COR-L47 (cell line): ENCODE measurements around the gene OR5A2.
"Not testable (repeated sequence)": the region's sequence is repeated elsewhere in the genome, so short reads cannot be mapped to it uniquely, and the experiment has no call there.

Experiments
- DNase-seq: peaks from one replicate; lab custom pipeline; 2025; lab: John Stamatoyannopoulos, UW

OR5A2 gene

DNA sequence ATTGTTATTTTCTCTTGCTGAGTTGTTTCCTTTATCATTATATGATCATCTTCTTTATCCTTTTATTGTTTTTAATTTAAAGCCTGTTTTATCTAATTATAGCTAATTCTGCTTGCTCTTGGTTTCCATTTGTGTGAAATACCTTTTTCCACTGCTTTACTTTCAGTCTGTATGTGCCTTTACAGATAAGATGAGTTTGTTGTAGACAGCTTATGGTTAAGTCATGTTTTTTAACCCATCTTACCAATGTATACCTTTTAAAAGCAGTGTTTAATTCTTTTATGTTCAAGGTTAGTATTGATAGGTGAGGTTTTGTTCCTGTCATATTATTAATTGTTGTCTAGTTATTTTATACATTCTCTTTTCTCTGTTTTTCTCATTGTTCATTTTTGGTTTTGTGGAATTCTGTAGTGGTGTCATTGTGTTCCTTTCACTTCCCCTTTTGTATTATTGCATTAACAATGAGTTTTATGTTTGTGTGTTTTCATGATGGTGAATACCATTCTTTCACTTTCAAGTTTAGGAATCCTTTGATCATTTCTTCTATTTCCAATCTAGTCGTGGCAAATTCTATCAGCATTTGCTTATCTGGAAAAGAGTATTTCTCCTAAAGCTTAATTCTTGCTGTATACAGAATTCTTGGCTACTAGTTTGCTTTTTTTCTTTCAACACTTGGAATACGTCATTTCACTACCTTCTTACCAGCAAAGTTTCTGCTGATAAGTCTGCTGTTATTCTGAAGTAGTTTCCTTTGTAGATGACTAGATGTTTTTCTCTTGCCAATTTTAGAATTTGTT is 45.8 kb downstream of the OR5A2 start:
- no peak for DNase-seq

DNA sequence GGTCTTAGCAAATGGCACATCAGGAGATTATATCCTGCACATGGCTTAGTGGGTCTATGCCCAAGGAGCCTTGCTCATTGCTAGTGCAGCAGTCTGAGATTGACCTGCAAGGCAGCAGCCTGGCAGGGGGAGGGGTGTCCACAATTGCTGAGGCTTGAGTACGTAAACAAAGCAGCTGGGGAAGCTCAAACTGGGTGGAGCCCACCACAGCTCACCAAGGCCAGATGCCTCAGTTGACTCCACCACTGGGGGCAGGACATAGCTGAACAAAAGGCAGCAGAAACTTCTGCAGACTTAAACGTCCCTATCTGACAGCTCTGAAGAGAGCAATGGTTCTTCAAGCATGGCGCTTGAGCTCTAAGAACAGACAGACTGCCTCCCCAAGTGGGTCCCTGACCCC is 53.9 kb downstream of the OR5A2 start:
- not testable (repeated sequence) for DNase-seq

DNA sequence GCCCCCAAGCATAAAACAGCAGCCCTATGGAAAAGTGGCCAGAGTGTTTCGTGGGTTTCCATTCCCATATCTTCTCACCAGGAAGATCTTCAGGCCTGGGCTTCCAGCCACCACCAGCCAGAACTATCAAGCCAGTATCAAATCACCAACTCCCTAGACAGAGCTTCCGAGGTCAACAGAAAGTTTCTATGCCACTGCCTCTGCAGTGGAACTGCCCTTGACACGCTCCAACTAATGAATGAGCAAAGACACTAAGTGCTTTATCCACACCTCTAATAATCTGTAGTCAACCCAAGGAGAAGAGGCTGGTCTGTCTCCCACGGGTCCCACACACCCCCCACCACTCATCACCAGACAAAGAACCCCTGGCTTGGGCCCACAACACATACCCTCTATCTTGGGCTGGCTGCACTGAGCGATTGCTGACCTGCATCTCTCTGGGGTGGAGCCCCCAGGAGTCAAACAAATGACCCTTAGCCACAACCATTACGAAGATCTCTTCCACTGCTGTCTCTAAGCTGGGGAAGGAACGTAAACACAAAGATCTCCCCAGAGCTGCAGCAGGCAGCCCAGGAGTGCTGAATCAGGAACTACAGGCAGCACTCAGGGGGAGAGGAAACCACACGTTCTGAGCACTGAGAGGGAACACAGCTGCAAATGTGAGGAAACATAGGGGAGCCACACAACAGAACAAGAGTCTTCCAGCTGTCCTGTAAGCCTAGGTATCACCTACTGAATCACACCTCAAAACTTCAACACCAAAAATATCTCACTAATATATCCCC is 57.8 kb downstream of the OR5A2 start:
- no peak for DNase-seq
